Karpas-422 (cell line): Measurements from ENCODE around the gene ATP11A. TPM values are rescaled to one million over a fixed set of nuclear protein-coding genes. Genes with fewer than 3 reads are reported as not detected.

Source experiments
- DNase-seq: peaks from one replicate; pipeline ENCODE4 v3.0.0-alpha.2; 2015
- H2AFZ ChIP-seq: fragments of 200-600 bp; sonication (generic); 2 replicates; pipeline ENCODE4 v1.6.1; 2014; ENCODE audit warnings: antibody characterized with exemption, low read length, mixed read lengths
- H3K27ac ChIP-seq: fragments of 200-600 bp; sonication (generic); 2 replicates; pipeline ENCODE4 v1.5.1; 2014; ENCODE audit warnings: mild to moderate bottlenecking, low read length, moderate library complexity
- H3K27me3 ChIP-seq: fragments of 200-600 bp; sonication (generic); 2 replicates; pipeline ENCODE4 v1.6.1; 2014; ENCODE audit warnings: low read length, mixed read lengths
- H3K36me3 ChIP-seq: fragments of 200-600 bp; sonication (generic); 2 replicates; pipeline ENCODE4 v1.6.1; 2014; ENCODE audit warnings: low read length, mixed read lengths; ENCODE audit not compliant: insufficient read depth
- H3K4me1 ChIP-seq: fragments of 200-600 bp; sonication (generic); 2 replicates; pipeline ENCODE4 v1.6.1; 2014; ENCODE audit warnings: mild to moderate bottlenecking, low read length, mixed read lengths
- H3K4me2 ChIP-seq: fragments of 200-600 bp; sonication (generic); 2 replicates; pipeline ENCODE4 v1.6.1; 2014; ENCODE audit warnings: low read length, low read depth, mild to moderate bottlenecking; ENCODE audit not compliant: poor library complexity, severe bottlenecking
- H3K4me3 ChIP-seq: fragments of 200-600 bp; sonication (generic); 2 replicates; pipeline ENCODE4 v1.5.1; 2014; ENCODE audit warnings: mild to moderate bottlenecking, antibody characterized with exemption, low read length, mixed read lengths
- H3K79me2 ChIP-seq: fragments of 200-600 bp; sonication (generic); 2 replicates; pipeline ENCODE4 v1.6.1; 2014; ENCODE audit warnings: mild to moderate bottlenecking, low read length, mixed read lengths
- H3K9ac ChIP-seq: fragments of 200-600 bp; sonication (generic); 2 replicates; pipeline ENCODE4 v1.6.0; 2014; ENCODE audit warnings: low read length
- H3K9me2 ChIP-seq: fragments of 200-600 bp; sonication (generic), shearing (Covaris generic); replicated peaks from 2 replicates; pipeline ENCODE4 v1.6.0; 2014; ENCODE audit warnings: mild to moderate bottlenecking, low read length, moderate library complexity; ENCODE audit not compliant: insufficient read depth
- H3K9me3 ChIP-seq: fragments of 300-700, 200-600 bp; sonication (generic); 2 replicates; pipeline ENCODE4 v1.6.1; 2014; ENCODE audit warnings: low read length, mixed read lengths
- H4K20me1 ChIP-seq: fragments of 200-600 bp; sonication (generic); 2 replicates; pipeline ENCODE4 v1.6.1; 2014; ENCODE audit warnings: mild to moderate bottlenecking, antibody characterized with exemption, low read length, low read depth; ENCODE audit not compliant: insufficient read depth
- total RNA-seq: library from RNA; depleted of rRNA; stranded (reverse); fragments of >200 nt; shearing (Covaris generic); gene quantifications from 2 replicates; pipeline ENCODE4 v1.2.3, GENCODE V29; 2014; ENCODE audit warnings: low replicate concordance

Gene ATP11A
- total RNA-seq, 1 experiment from 2014 or later: 0.11 TPM

GRCh38 chr13:112712451-112713207 lies 22.8 kb downstream of the ATP11A start:
- no peak overlapping the region for H3K9ac ChIP-seq
- no peak overlapping the region for H3K4me3 ChIP-seq
- no peaks in the 10 kb centered on the region for H3K9me2 ChIP-seq
- H4K20me1 ChIP-seq: no peaks in the 10 kb centered on the region
- no peak for DNase-seq
- H3K9me3 ChIP-seq: no peaks in the 10 kb centered on the region
- H3K4me2 ChIP-seq: no peak overlapping the region
- H2AFZ ChIP-seq: no peak overlapping the region
- no peaks in the 10 kb centered on the region for H3K79me2 ChIP-seq
- no peaks in the 10 kb centered on the region for H3K36me3 ChIP-seq
- H3K27ac ChIP-seq: no peak overlapping the region
- H3K27me3 ChIP-seq: no peaks in the 10 kb centered on the region
- no peaks in the 10 kb centered on the region for H3K4me1 ChIP-seq

DNA sequence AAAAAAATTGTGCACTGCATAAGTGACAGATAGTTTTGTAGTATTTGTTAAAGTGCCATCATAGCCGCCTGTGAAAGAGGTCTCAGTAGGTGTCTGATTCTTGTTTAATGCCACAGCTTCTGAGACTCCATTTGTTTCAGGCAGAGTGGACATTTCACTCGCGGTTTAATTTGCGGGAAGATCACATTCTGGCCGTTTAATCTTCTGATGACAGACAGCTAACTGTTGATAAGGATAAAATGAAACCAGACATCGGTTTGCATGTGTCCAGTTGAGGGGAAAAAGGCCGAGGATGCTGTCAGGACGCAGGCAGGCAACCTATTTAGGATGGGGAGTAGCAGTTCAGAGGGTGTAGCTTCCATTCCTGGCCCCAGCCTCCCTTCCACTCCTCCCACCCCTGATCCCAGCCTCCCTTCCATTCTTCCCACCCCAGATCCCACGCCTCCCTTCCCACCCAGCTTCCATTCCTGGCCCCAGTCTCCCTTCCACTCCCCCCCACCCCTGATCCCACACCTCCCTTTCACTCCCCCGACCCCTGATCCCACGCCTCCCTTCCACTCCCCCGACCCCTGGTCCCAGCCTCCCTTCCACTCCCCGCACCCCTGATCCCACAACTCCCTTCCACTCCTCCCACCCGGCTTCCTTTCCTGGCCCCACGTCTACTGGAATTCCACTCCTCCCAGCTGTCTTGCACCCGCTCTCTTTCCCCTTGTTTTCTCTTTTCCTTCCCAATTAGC lies 23.8 kb downstream of the ATP11A start:
- Histone ChIP-seq H3K4me2 (no peak overlapping the region), H3K36me3 (no peaks in the 10 kb centered on the region), H3K79me2 (no peaks in the 10 kb centered on the region), H3K9me3 (no peaks in the 10 kb centered on the region), H4K20me1 (no peaks in the 10 kb centered on the region), H3K27me3 (no peaks in the 10 kb centered on the region), H3K9me2 (no peaks in the 10 kb centered on the region), H3K4me1 (no peaks in the 10 kb centered on the region), H2AFZ (no peak overlapping the region), H3K9ac (no peak overlapping the region), H3K4me3 (no peak overlapping the region), H3K27ac (no peak overlapping the region)
- DNase-seq: no peak

GRCh38 chr13:112714376-112715174 lies 24.7 kb downstream of the ATP11A start:
- H3K27me3 ChIP-seq: no peaks in the 10 kb centered on the region
- no peak for DNase-seq
- H3K9me3 ChIP-seq: no peaks in the 10 kb centered on the region
- no peak overlapping the region for H2AFZ ChIP-seq
- no peaks in the 10 kb centered on the region for H3K79me2 ChIP-seq
- H3K4me3 ChIP-seq: no peak overlapping the region
- H4K20me1 ChIP-seq: no peaks in the 10 kb centered on the region
- H3K9ac ChIP-seq: no peak overlapping the region
- H3K27ac ChIP-seq: no peak overlapping the region
- no peaks in the 10 kb centered on the region for H3K4me1 ChIP-seq
- H3K9me2 ChIP-seq: no peaks in the 10 kb centered on the region
- no peak overlapping the region for H3K4me2 ChIP-seq
- H3K36me3 ChIP-seq: no peaks in the 10 kb centered on the region

DNA sequence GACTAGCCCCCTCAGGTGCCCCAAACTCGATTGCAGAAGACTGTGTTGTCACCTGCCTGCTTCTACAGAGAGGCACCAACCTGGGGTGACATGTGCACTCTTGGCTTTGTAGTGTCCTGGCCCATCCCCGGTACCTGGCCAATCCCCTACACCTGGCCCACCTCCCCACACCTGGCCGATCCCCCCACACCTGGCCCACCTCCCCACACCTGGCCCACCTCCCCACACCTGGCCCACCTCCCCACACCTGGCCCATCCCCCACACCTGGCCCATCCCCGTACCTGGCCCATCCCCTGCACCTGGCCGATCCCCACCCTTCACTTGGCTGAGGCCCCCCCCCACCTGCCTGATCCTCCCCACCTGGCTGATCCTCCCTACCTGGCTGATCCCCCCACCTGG lies 25.4 kb downstream of the ATP11A start:
- Histone ChIP-seq H3K27me3 (no peaks in the 10 kb centered on the region), H4K20me1 (no peaks in the 10 kb centered on the region), H3K36me3 (no peaks in the 10 kb centered on the region), H3K9me3 (no peaks in the 10 kb centered on the region), H3K4me3 (no peak overlapping the region), H3K9ac (no peak overlapping the region), H2AFZ (no peak overlapping the region), H3K9me2 (no peaks in the 10 kb centered on the region), H3K79me2 (no peaks in the 10 kb centered on the region), H3K4me1 (no peaks in the 10 kb centered on the region), H3K4me2 (no peak overlapping the region), H3K27ac (no peak overlapping the region)
- DNase-seq: no peak

GRCh38 chr13:112715715-112716460 lies 26.1 kb downstream of the ATP11A start:
- Histone ChIP-seq H2AFZ (no peak overlapping the region), H3K79me2 (no peaks in the 10 kb centered on the region), H3K9ac (no peak overlapping the region), H3K9me2 (no peaks in the 10 kb centered on the region), H3K4me2 (no peak overlapping the region), H3K4me1 (no peaks in the 10 kb centered on the region), H3K4me3 (no peak overlapping the region), H4K20me1 (no peaks in the 10 kb centered on the region), H3K36me3 (no peaks in the 10 kb centered on the region), H3K27ac (no peak overlapping the region), H3K27me3 (no peaks in the 10 kb centered on the region), H3K9me3 (no peaks in the 10 kb centered on the region)
- no peak for DNase-seq

DNA sequence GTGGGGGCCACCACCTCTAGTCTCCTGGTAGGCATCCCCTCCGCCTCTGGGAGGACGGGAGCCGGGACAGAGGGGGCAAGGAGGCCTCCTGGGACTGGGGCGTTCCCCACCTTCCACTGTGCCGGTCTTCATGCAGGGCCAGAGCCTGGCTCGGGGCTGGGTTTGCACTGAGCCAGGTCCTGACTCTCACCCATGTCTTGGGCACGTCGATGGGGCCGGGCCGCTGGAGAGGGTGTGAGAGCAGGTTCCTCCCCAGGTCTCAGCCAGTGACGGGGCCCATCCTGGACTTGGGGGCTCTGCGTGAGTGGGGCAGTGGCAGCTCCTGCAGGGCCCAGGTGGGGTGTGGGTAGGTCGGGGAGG lies 26.6 kb downstream of the ATP11A start:
- Histone ChIP-seq H4K20me1 (no peaks in the 10 kb centered on the region), H3K27me3 (no peaks in the 10 kb centered on the region), H3K36me3 (no peaks in the 10 kb centered on the region), H2AFZ (no peak overlapping the region), H3K9me2 (no peaks in the 10 kb centered on the region), H3K79me2 (no peaks in the 10 kb centered on the region), H3K9ac (no peak overlapping the region), H3K4me2 (no peak overlapping the region), H3K4me3 (no peak overlapping the region), H3K9me3 (no peaks in the 10 kb centered on the region), H3K27ac (no peak overlapping the region), H3K4me1 (no peaks in the 10 kb centered on the region)
- DNase-seq: no peak

- H3K36me3 ChIP-seq: no peaks in the 10 kb centered on the region
- no peak overlapping the region for H3K9ac ChIP-seq
- H3K4me1 ChIP-seq: no peaks in the 10 kb centered on the region
- H3K4me2 ChIP-seq: no peak overlapping the region
- H2AFZ ChIP-seq: no peak overlapping the region
- no peak for DNase-seq
- H3K9me2 ChIP-seq: no peaks in the 10 kb centered on the region
- no peak overlapping the region for H3K4me3 ChIP-seq
- H4K20me1 ChIP-seq: no peaks in the 10 kb centered on the region
- no peaks in the 10 kb centered on the region for H3K9me3 ChIP-seq
- H3K79me2 ChIP-seq: no peaks in the 10 kb centered on the region
- no peaks in the 10 kb centered on the region for H3K27me3 ChIP-seq
- H3K27ac ChIP-seq: no peak overlapping the region
Measured at GRCh38 chr13:112716841-112717520, 27.1 kb downstream of the ATP11A start.
